Bronchial epithelial cell (primary cell): Measurements from ENCODE around the gene DMWD. TPM values are rescaled to one million over a fixed set of nuclear protein-coding genes. Genes with fewer than 3 reads are reported as not detected.

Experiments used
- DNase-seq: peaks from one replicate; pipeline ENCODE4 v3.0.0-alpha.2; 2010; ENCODE audit warnings: low read depth
- FAIRE-seq: peaks from 2 replicates; lab custom pipeline; 2011; peaks lifted over from hg19 to GRCh38; lab: Jason Lieb, UNC
- H3K27me3 ChIP-seq: 2 replicates; pipeline ENCODE4 v1.5.1; 2011; ENCODE audit warnings: low read length; ENCODE audit not compliant: control insufficient read depth, insufficient read depth
- H3K36me3 ChIP-seq: 2 replicates; pipeline ENCODE4 v1.5.1; 2011; ENCODE audit warnings: low read length; ENCODE audit not compliant: control insufficient read depth, insufficient read depth
- H3K4me3 ChIP-seq: 2 replicates; pipeline ENCODE4 v1.5.1; 2011; ENCODE audit warnings: mild to moderate bottlenecking, low read depth, low read length, control low read depth
- CTCF ChIP-seq: IDR thresholded peaks from 2 replicates; pipeline ENCODE4 v1.5.1; 2011; ENCODE audit warnings: mild to moderate bottlenecking, moderate library complexity, low read length, control low read depth, inconsistent platforms; ENCODE audit not compliant: insufficient read depth, severe bottlenecking
- total RNA-seq: library from RNA; depleted of rRNA; stranded (reverse); fragments of >200 nt; gene quantifications from 2 replicates; pipeline ENCODE4 v1.2.1, GENCODE V29; 2014

DMWD gene
- total RNA-seq, 1 donor from 2014 or later = 29.0 TPM

- FAIRE-seq = no peak
- TF ChIP-seq CTCF = peak; percentile 84
- Histone ChIP-seq H3K27me3 (no peaks in the 10 kb centered on the region), H3K4me3 (peak overlapping the region; percentile 32), H3K36me3 (peaks cover 18% of the 10 kb centered on the region)
- peak; percentile 79 for DNase-seq
Observed at GRCh38 chr19:45779231-45780145, 13.2 kb downstream of the DMWD start.

- FAIRE-seq = no peak
- no peak for DNase-seq
- no peak overlapping the region for H3K4me3 ChIP-seq
- no peaks in the 10 kb centered on the region for H3K27me3 ChIP-seq
- H3K36me3 ChIP-seq = peaks cover 15% of the 10 kb centered on the region
- TF ChIP-seq CTCF = no peak
Observed at GRCh38 chr19:45778010-45778661, 14.5 kb downstream of the DMWD start.

DNA sequence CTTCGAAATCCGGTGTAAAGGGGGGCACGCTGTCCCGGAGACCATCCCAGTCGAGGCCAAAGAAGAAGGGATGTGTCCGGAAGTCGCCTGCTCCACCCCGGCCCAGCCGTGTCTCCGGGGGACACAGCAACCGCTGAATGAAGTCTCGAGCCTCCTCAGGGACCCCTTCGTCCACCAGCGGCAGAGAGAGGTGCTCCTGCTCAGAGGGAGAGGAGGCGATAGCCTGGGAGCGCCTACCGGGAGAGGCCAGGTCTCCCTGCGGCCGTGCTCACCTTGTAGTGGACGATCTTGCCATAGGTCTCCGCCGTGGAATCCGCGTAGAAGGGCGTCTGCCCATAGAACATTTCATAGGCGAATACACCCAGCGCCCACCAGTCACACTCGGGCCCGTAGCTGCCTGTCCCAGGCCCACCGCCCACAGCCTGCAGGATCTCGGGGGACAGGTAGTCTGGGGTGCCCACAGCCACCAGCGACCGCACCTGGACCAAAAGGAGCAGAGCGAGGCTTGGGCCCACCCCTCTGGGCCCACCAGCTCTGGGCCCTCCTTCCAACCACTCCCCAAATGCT, 15.2 kb downstream of the DMWD start:
- no peak for TF ChIP-seq CTCF
- Histone ChIP-seq H3K27me3 (no peaks in the 10 kb centered on the region), H3K36me3 (peaks cover 15% of the 10 kb centered on the region), H3K4me3 (no peak overlapping the region)
- DNase-seq = no peak
- FAIRE-seq = no peak

GRCh38 chr19:45774765-45775164, 17.9 kb downstream of the DMWD start:
- DNase-seq (no peak), FAIRE-seq (no peak)
- Histone ChIP-seq H3K36me3 (peaks cover 14% of the 10 kb centered on the region), H3K4me3 (no peak overlapping the region), H3K27me3 (no peaks in the 10 kb centered on the region)
- no peak for TF ChIP-seq CTCF

- DNase-seq (no peak), FAIRE-seq (no peak)
- H3K27me3 ChIP-seq = no peaks in the 10 kb centered on the region
- H3K4me3 ChIP-seq = no peak overlapping the region
- peaks cover 14% of the 10 kb centered on the region for H3K36me3 ChIP-seq
- no peak for TF ChIP-seq CTCF
Observed at GRCh38 chr19:45773384-45773783, 19.3 kb downstream of the DMWD start.
